H1 (cell line): ENCODE measurements around the gene THADA. TPM values are rescaled to one million over a fixed set of nuclear protein-coding genes. Genes with fewer than 3 reads are reported as not detected.

Experiments
- CTCF ChIA-PET: fragments of 300-600 bp; sonication (Branson Sonifier 250); formaldehyde crosslinking; loops from one replicate; lab custom pipeline; 2021; ENCODE audit not compliant: partially characterized antibody; lab: Charles Lee
- POLR2A ChIA-PET: fragments of 300-600 bp; sonication (Branson Sonifier 250); formaldehyde crosslinking; loops from one replicate; lab custom pipeline; 2021; ENCODE audit warnings: inconsistent platforms; ENCODE audit not compliant: partially characterized antibody; lab: Charles Lee
- DNase-seq, 2 experiments: peaks; one replicate each; pipeline versions ENCODE4 v3.0.0 to v3.0.0-alpha.2; 2010 to 2022; ENCODE audit warnings: low spot score in 2 of 2, low read depth in 1 of 2, mixed read lengths in 1 of 2
- FAIRE-seq: peaks from 2 replicates; lab custom pipeline; 2011; peaks lifted over from hg19 to GRCh38; lab: Jason Lieb, UNC
- H2AFZ ChIP-seq: 2 replicates; pipeline ENCODE4 v1.8.1; 2012; ENCODE audit warnings: low read length, inconsistent platforms
- H2AK5ac ChIP-seq: 2 replicates; pipeline ENCODE4 v1.6.1; 2013; ENCODE audit warnings: low read depth, low read length
- H2BK120ac ChIP-seq: replicated peaks from 2 replicates; pipeline ENCODE3; 2013; ENCODE audit warnings: low read depth, low read length, inconsistent platforms
- H2BK12ac ChIP-seq: 2 replicates; pipeline ENCODE4 v1.6.1; 2013; ENCODE audit warnings: low read depth, low read length
- H2BK15ac ChIP-seq: 2 replicates; pipeline ENCODE4 v1.6.1; 2013; ENCODE audit warnings: low read length
- H2BK20ac ChIP-seq: 2 replicates; pipeline ENCODE4 v1.6.1; 2013; ENCODE audit warnings: low read length
- H2BK5ac ChIP-seq: 2 replicates; pipeline ENCODE4 v1.6.1; 2013; ENCODE audit warnings: low read depth, low read length
- H3K14ac ChIP-seq: 2 replicates; pipeline ENCODE4 v1.6.1; 2013; ENCODE audit warnings: inconsistent platforms; ENCODE audit not compliant: insufficient read length
- H3K18ac ChIP-seq: 2 replicates; pipeline ENCODE4 v1.6.1; 2013; ENCODE audit warnings: low read length; ENCODE audit errors: extremely low read depth
- H3K23ac ChIP-seq: 2 replicates; pipeline ENCODE4 v1.6.1; 2013; ENCODE audit warnings: inconsistent platforms; ENCODE audit not compliant: insufficient read length
- H3K23me2 ChIP-seq: 2 replicates; pipeline ENCODE4 v1.6.1; 2013; ENCODE audit warnings: low read depth, low read length
- H3K27ac ChIP-seq: 2 replicates; pipeline ENCODE4 v1.6.1; 2011; ENCODE audit warnings: low read depth, low read length, inconsistent platforms
- H3K27me3 ChIP-seq, 4 experiments: replicated peaks in 1 of 4; 1 replicate in 1 of 4; 2 replicates in 3 of 4; pipeline versions ENCODE4 v1.6.1 to v1.8.1; 2011 to 2013; ENCODE audit warnings: low read length in 3 of 4, mild to moderate bottlenecking in 3 of 4, inconsistent platforms in 2 of 4, mixed read lengths in 2 of 4, moderate library complexity in 1 of 4; ENCODE audit not compliant: control insufficient read depth in 3 of 4, insufficient read depth in 3 of 4; ENCODE audit errors: extremely low read depth in 1 of 4
- H3K36me3 ChIP-seq, 4 experiments: 2 replicates each; pipeline versions ENCODE4 v1.6.1 to v1.8.1; 2011 to 2013; ENCODE audit warnings: mild to moderate bottlenecking in 4 of 4, low read length in 3 of 4, moderate library complexity in 2 of 4, control low read depth in 1 of 4, inconsistent platforms in 1 of 4; ENCODE audit not compliant: insufficient read depth in 4 of 4, control insufficient read depth in 2 of 4
- H3K4ac ChIP-seq: replicated peaks from 2 replicates; pipeline ENCODE3; 2013; ENCODE audit warnings: low read length, low read depth, mixed read lengths, inconsistent platforms; ENCODE audit not compliant: insufficient read length
- H3K4me1 ChIP-seq, 4 experiments: replicated peaks in 1 of 4; 1 replicate in 1 of 4; 2 replicates in 3 of 4; pipeline versions ENCODE4 v1.6.1 to v1.8.1; 2011 to 2013; ENCODE audit warnings: low read length in 3 of 4, inconsistent platforms in 2 of 4, mixed read lengths in 1 of 4; ENCODE audit not compliant: insufficient read depth in 4 of 4, control insufficient read depth in 3 of 4
- H3K4me2 ChIP-seq, 2 experiments: 2 replicates each; pipeline versions ENCODE4 v1.6.1 to v1.8.1; 2011 to 2013; ENCODE audit warnings: low read depth in 2 of 2, low read length in 2 of 2, control low read depth in 1 of 2, inconsistent platforms in 1 of 2, mild to moderate bottlenecking in 1 of 2; ENCODE audit not compliant: insufficient read depth in 1 of 2
- H3K4me3 ChIP-seq, 4 experiments: fragments of 200-600, 300-600 bp in 1 of 4; sonication (generic), shearing (Covaris generic), sonication (Bioruptor Twin) in 1 of 4; 2 replicates each; pipeline versions ENCODE4 v1.5.1 to v1.8.1; 2011 to 2016; ENCODE audit warnings: low read length in 4 of 4, low read depth in 3 of 4, control low read depth in 2 of 4, inconsistent platforms in 2 of 4, mild to moderate bottlenecking in 2 of 4, mixed read lengths in 1 of 4, moderate library complexity in 1 of 4; ENCODE audit not compliant: insufficient read depth in 2 of 4; ENCODE audit errors: extremely low read depth in 1 of 4
- H3K56ac ChIP-seq: replicated peaks from 2 replicates; pipeline ENCODE3; 2013; ENCODE audit warnings: low read depth, mild to moderate bottlenecking, mixed read lengths, low read length, inconsistent platforms; ENCODE audit not compliant: insufficient read length
- H3K79me1 ChIP-seq: 2 replicates; pipeline ENCODE4 v1.6.1; 2013; ENCODE audit warnings: low read depth, low read length, control low read depth
- H3K79me2 ChIP-seq, 2 experiments: 2 replicates each; pipeline versions ENCODE4 v1.6.1 to v1.8.1; 2012 to 2013; ENCODE audit warnings: low read length in 2 of 2, mild to moderate bottlenecking in 2 of 2, inconsistent platforms in 1 of 2; ENCODE audit not compliant: insufficient read depth in 2 of 2, control insufficient read depth in 1 of 2
- H3K9ac ChIP-seq, 4 experiments: replicated peaks in 1 of 4; 1 replicate in 1 of 4; 2 replicates in 3 of 4; pipeline versions ENCODE4 v1.6.1 to v1.8.1; 2011 to 2013; ENCODE audit warnings: low read depth in 3 of 4, low read length in 3 of 4, control low read depth in 2 of 4, mild to moderate bottlenecking in 2 of 4, moderate library complexity in 2 of 4, inconsistent platforms in 1 of 4; ENCODE audit errors: extremely low read depth in 1 of 4
- H3K9me3 ChIP-seq, 2 experiments: 2 replicates each; pipeline versions ENCODE4 v1.6.1 to v1.8.1; 2012 to 2013; ENCODE audit warnings: mild to moderate bottlenecking in 2 of 2, moderate library complexity in 2 of 2, control low read depth in 1 of 2, inconsistent platforms in 1 of 2, low read depth in 1 of 2, low read length in 1 of 2, mixed read lengths in 1 of 2; ENCODE audit not compliant: insufficient read depth in 2 of 2
- H4K20me1 ChIP-seq, 2 experiments: replicated peaks in 1 of 2; 2 replicates each; pipeline versions ENCODE3 to v1.8.1; 2011 to 2013; ENCODE audit warnings: inconsistent platforms in 2 of 2, low read length in 2 of 2, mild to moderate bottlenecking in 1 of 2; ENCODE audit not compliant: insufficient read depth in 2 of 2, control insufficient read depth in 1 of 2
- H4K5ac ChIP-seq: 2 replicates; pipeline ENCODE4 v1.6.1; 2013; ENCODE audit warnings: low read length, low read depth, mixed read lengths, inconsistent platforms; ENCODE audit not compliant: insufficient read length
- H4K8ac ChIP-seq: 2 replicates; pipeline ENCODE4 v1.8.0; 2013; ENCODE audit warnings: mild to moderate bottlenecking, moderate library complexity, low read length, inconsistent platforms; ENCODE audit not compliant: insufficient read depth; ENCODE audit errors: extremely low read depth
- H4K91ac ChIP-seq: replicated peaks from 2 replicates; pipeline ENCODE3; 2013; ENCODE audit warnings: low read length, mixed read lengths, inconsistent platforms; ENCODE audit not compliant: insufficient read length
- ASH2L ChIP-seq: fragments of 200-600, 300-600 bp; sonication (generic); IDR thresholded peaks from one replicate; pipeline ENCODE4 v1.7.1; 2017; ENCODE audit warnings: low read length
- BACH1 ChIP-seq: IDR thresholded peaks from 2 replicates; pipeline ENCODE4 v1.6.1; 2012; ENCODE audit warnings: low read length, improper control_type of control experiment
- CBX8 ChIP-seq: fragments of 300-800, 300-1000 bp; sonication (generic); IDR thresholded peaks from 2 replicates; pipeline ENCODE4 v1.7.1; 2016; ENCODE audit warnings: low read depth, low read length, borderline replicate concordance
- CREB1 ChIP-seq: IDR thresholded peaks from 2 replicates; pipeline ENCODE4 v1.6.1; 2012; ENCODE audit warnings: inconsistent platforms
- CTBP2 ChIP-seq: IDR thresholded peaks from 2 replicates; pipeline ENCODE4 v1.7.0; 2011; ENCODE audit warnings: borderline replicate concordance, mild to moderate bottlenecking, moderate library complexity, mixed read lengths, low read length; ENCODE audit not compliant: insufficient read depth, insufficient read length
- EGR1 ChIP-seq: IDR thresholded peaks from 2 replicates; pipeline ENCODE4 v1.6.1; 2011; ENCODE audit warnings: low read depth, low read length, borderline replicate concordance
- EZH2 ChIP-seq: fragments of 200-600 bp; sonication (generic); IDR thresholded peaks from 2 replicates; pipeline ENCODE4 v1.7.1; 2012; ENCODE audit warnings: low read depth, mild to moderate bottlenecking, moderate library complexity, low read length, inconsistent platforms; ENCODE audit not compliant: severe bottlenecking
- FOSL1 ChIP-seq: IDR thresholded peaks from 2 replicates; pipeline ENCODE4 v1.6.1; 2011; ENCODE audit warnings: mild to moderate bottlenecking, low read depth, low read length, moderate library complexity; ENCODE audit not compliant: insufficient read depth
- MAFK ChIP-seq: IDR thresholded peaks from 2 replicates; pipeline ENCODE4 v1.6.1; 2012; ENCODE audit warnings: low read depth, mild to moderate bottlenecking, improper control_type of control experiment, low read length
- MAX ChIP-seq: IDR thresholded peaks from 2 replicates; pipeline ENCODE4 v1.6.1; 2012; ENCODE audit warnings: inconsistent platforms
- POLR2A ChIP-seq, 2 experiments: IDR thresholded peaks; 1 replicate in 1 of 2; 2 replicates in 1 of 2; pipeline ENCODE4 v1.6.1; 2011; ENCODE audit warnings: low read depth in 2 of 2, low read length in 2 of 2, mild to moderate bottlenecking in 2 of 2; ENCODE audit errors: control extremely low read depth in 1 of 2
- RAD21 ChIP-seq, 2 experiments: IDR thresholded peaks in 1 of 2; conservative IDR thresholded peaks in 1 of 2; 2 replicates each; pipeline ENCODE4 v1.6.1; 2011; ENCODE audit warnings: low read depth in 2 of 2, low read length in 2 of 2, improper control_type of control experiment in 1 of 2, inconsistent platforms in 1 of 2, mild to moderate bottlenecking in 1 of 2, moderate library complexity in 1 of 2
- RFX5 ChIP-seq: IDR thresholded peaks from 2 replicates; pipeline ENCODE4 v1.6.1; 2011; ENCODE audit warnings: low read depth, low read length, improper control_type of control experiment, borderline replicate concordance
- RXRA ChIP-seq: IDR thresholded peaks from 2 replicates; pipeline ENCODE4 v1.6.1; 2011; ENCODE audit warnings: low read depth, mild to moderate bottlenecking, low read length, moderate library complexity; ENCODE audit not compliant: insufficient read depth
- TAF1 ChIP-seq: IDR thresholded peaks from 2 replicates; pipeline ENCODE4 v1.6.1; 2011; ENCODE audit warnings: mild to moderate bottlenecking, low read depth, low read length
- WGBS, 2 experiments: shearing (Covaris generic) in 1 of 2; methylation state at CpG; one replicate each; pipeline versions ENCODE4 v1.1.6 to v1.1.7; 2013 to 2015; ENCODE audit warnings: low lambda C conversion rate in 2 of 2, mixed read lengths in 2 of 2, inconsistent platforms in 1 of 2, low coverage in 1 of 2, missing lambda C conversion rate in 1 of 2; ENCODE audit not compliant: insufficient replicate concordance in 2 of 2, insufficient coverage in 1 of 2, insufficient read length in 1 of 2; ENCODE audit errors: extremely low coverage in 1 of 2, missing lambda C conversion rate in 1 of 2; 5-methylcytosine and 5-hydroxymethylcytosine counted together
- polyA plus RNA-seq, 7 experiments: library from polyadenylated mRNA; depleted of rRNA in 3 of 7; stranded (reverse) in 5 of 7; unstranded in 2 of 7; fragments of >200 nt in 5 of 7; fragments of 200-250 nt in 2 of 7; gene quantifications; 1 replicate in 5 of 7; 2 replicates in 1 of 7; 4 replicates in 1 of 7; pipeline versions ENCODE4 v1.2.1 to v1.2.3, GENCODE V29; 2011 to 2013; ENCODE audit warnings: missing spikeins in 2 of 7, mixed read lengths in 2 of 7
- total RNA-seq: library from RNA; stranded (reverse); fragmentation: NEBNext Ultra II Directional; extraction: Animal tissue kit (Norgen Biotek cat#: 25700); gene quantifications from 2 replicates; pipeline ENCODE4 v1.2.1, GENCODE V29; 2021

THADA gene
- total and polyA plus RNA-seq, 2 of the 8 experiments (the other 6 are each of a cell fraction or from before 2014, with no cell fraction given) = 22.4 to 26.8 TPM

- Histone ChIP-seq H3K23ac (no peak overlapping the region), H3K4ac (no peak overlapping the region), H2BK12ac (no peak overlapping the region), H3K27ac (no peak overlapping the region), H4K20me1 (no peaks in the 10 kb centered on the region), H3K4me1 (peaks cover 0 to 2% (median 0%) of the 10 kb centered on the region in 4 experiments; a peak in 2 of 7 replicates), H3K79me2 (no peaks in the 10 kb centered on the region), H3K56ac (no peak overlapping the region), H4K91ac (no peak overlapping the region), H3K36me3 (peaks cover 0 to 10% (median 3%) of the 10 kb centered on the region in 4 experiments; a peak in 1 of 8 replicates), H3K4me3 (no peak overlapping the region), H4K5ac (no peak overlapping the region), H2BK15ac (no peak overlapping the region), H2AFZ (no peak overlapping the region), H3K9me3 (no peaks in the 10 kb centered on the region), H3K23me2 (no peaks in the 10 kb centered on the region), H3K27me3 (no peaks in the 10 kb centered on the region), H2AK5ac (no peak overlapping the region), H3K9ac (no peak overlapping the region; a peak in 1 of 7 replicates), H3K4me2 (no peak overlapping the region), H3K18ac (no peak overlapping the region), H2BK20ac (no peak overlapping the region), H2BK120ac (no peak overlapping the region), H2BK5ac (no peak overlapping the region), H3K79me1 (no peaks in the 10 kb centered on the region), H4K8ac (no peak overlapping the region), H3K14ac (no peak overlapping the region)
- CTCF ChIA-PET = interaction anchor here (0.8 to 2.5 kb wide), 3 partner anchors 14 to 46 kb away, joined by 3 to 15 read pairs (median 4); no protein-coding TSS in a partner anchor
- FAIRE-seq = no peak
- WGBS, 2 experiments = 91% methylated on average over 2 of the region's 2 CpGs; no CpG with 5 or more reads in 1 of the 2 experiments
- DNase-seq = no peak
- POLR2A ChIA-PET = interaction anchor here (0.6 kb wide), 1 partner anchor 749 kb away, joined by 3 read pairs; no protein-coding TSS in a partner anchor
- TF ChIP-seq RFX5 (no peak), FOSL1 (no peak), MAX (no peak), TAF1 (no peak), ASH2L (no peak), POLR2A (IDR thresholded peaks at IDR 0.05; ENCODE audit: control extremely low read depth in 1 of 2, low read depth in 2 of 2, low read length in 2 of 2) (no peak), CREB1 (no peak), EGR1 (no peak), BACH1 (no peak), CTBP2 (no peak), RAD21 (IDR thresholded peaks at IDR 0.05 in 1 of 2, conservative IDR thresholded peaks at IDR 0.05 in 1 of 2; ENCODE audit: low read depth in 2 of 2, low read length in 2 of 2) (no peak), RXRA (no peak), EZH2 (no peak), MAFK (no peak), CBX8 (no peak)
These were observed 32.2 kb downstream of the THADA start for GRCh38 chr2:43563679-43564078.
